ENCODE measurements around the gene KCTD18. TPM values are rescaled to one million over a fixed set of nuclear protein-coding genes. Genes with fewer than 3 reads are reported as not detected.

Gene KCTD18
- total and polyA plus RNA-seq, 10 of the 15 experiments (the other 5 are each of a cell fraction or from before 2014, with no cell fraction given) = 1.4 to 16.9 (median 12.5) TPM

DNA sequence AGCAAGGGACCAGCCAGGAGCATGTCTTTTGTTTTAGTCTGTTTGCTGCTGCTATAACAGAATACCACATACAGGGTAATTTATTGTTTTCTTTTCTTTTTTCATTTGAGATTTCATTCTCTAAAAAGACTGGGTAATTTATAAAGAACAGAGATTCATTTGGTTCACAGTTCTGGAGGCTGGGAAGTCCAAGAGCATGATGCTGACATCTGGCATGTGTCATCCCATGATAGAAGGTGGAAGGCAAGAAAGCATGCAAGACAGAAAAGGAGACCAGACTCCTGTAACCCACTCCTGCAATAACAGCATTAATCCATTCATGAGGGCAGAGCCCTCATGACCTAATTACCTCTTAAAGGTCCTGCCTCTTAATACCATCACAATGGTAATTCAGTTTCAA, 30.9 kb upstream of the KCTD18 start:
- peaks cover 4 to 8% of the 10 kb centered on the region in 2 experiments; a peak in 3 of 4 replicates for H3K36me3 ChIP-seq (ENCODE audit: control insufficient read depth in 2 of 2, insufficient read depth in 2 of 2, low read length in 1 of 2)
- H3K4me1 ChIP-seq (ENCODE audit: control insufficient read depth, insufficient read depth, low read length) = no peaks in the 10 kb centered on the region
- no peak overlapping the region for H2AFZ ChIP-seq (ENCODE audit: control insufficient read depth, low read depth, low read length)
- H3K79me2 ChIP-seq (ENCODE audit: control insufficient read depth, insufficient read depth, low read length) = no peaks in the 10 kb centered on the region
- no TSS peak for BruUV-seq (replicated peaks)
- SMC1A ChIA-PET (ENCODE audit: uncharacterized antibody, unreplicated experiment) = no interaction called here
- DNase-seq (ENCODE audit: low read depth, low spot score) = no peak
- RAD21 ChIA-PET (ENCODE audit: unreplicated experiment) = no interaction called here
- TF ChIP-seq, protein P1, sequence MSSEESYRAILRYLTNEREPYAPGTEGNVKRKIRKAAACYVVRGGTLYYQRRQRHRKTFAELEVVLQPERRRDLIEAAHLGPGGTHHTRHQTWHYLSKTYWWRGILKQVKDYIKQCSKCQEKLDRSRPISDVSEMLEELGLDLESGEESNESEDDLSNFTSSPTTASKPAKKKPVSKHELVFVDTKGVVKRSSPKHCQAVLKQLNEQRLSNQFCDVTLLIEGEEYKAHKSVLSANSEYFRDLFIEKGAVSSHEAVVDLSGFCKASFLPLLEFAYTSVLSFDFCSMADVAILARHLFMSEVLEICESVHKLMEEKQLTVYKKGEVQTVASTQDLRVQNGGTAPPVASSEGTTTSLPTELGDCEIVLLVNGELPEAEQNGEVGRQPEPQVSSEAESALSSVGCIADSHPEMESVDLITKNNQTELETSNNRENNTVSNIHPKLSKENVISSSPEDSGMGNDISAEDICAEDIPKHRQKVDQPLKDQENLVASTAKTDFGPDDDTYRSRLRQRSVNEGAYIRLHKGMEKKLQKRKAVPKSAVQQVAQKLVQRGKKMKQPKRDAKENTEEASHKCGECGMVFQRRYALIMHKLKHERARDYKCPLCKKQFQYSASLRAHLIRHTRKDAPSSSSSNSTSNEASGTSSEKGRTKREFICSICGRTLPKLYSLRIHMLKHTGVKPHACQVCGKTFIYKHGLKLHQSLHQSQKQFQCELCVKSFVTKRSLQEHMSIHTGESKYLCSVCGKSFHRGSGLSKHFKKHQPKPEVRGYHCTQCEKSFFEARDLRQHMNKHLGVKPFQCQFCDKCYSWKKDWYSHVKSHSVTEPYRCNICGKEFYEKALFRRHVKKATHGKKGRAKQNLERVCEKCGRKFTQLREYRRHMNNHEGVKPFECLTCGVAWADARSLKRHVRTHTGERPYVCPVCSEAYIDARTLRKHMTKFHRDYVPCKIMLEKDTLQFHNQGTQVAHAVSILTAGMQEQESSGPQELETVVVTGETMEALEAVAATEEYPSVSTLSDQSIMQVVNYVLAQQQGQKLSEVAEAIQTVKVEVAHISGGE (CRISPR knock-in tag; IDR thresholded peaks at IDR 0.05) = no peak
- TF ChIP-seq, protein P2, sequence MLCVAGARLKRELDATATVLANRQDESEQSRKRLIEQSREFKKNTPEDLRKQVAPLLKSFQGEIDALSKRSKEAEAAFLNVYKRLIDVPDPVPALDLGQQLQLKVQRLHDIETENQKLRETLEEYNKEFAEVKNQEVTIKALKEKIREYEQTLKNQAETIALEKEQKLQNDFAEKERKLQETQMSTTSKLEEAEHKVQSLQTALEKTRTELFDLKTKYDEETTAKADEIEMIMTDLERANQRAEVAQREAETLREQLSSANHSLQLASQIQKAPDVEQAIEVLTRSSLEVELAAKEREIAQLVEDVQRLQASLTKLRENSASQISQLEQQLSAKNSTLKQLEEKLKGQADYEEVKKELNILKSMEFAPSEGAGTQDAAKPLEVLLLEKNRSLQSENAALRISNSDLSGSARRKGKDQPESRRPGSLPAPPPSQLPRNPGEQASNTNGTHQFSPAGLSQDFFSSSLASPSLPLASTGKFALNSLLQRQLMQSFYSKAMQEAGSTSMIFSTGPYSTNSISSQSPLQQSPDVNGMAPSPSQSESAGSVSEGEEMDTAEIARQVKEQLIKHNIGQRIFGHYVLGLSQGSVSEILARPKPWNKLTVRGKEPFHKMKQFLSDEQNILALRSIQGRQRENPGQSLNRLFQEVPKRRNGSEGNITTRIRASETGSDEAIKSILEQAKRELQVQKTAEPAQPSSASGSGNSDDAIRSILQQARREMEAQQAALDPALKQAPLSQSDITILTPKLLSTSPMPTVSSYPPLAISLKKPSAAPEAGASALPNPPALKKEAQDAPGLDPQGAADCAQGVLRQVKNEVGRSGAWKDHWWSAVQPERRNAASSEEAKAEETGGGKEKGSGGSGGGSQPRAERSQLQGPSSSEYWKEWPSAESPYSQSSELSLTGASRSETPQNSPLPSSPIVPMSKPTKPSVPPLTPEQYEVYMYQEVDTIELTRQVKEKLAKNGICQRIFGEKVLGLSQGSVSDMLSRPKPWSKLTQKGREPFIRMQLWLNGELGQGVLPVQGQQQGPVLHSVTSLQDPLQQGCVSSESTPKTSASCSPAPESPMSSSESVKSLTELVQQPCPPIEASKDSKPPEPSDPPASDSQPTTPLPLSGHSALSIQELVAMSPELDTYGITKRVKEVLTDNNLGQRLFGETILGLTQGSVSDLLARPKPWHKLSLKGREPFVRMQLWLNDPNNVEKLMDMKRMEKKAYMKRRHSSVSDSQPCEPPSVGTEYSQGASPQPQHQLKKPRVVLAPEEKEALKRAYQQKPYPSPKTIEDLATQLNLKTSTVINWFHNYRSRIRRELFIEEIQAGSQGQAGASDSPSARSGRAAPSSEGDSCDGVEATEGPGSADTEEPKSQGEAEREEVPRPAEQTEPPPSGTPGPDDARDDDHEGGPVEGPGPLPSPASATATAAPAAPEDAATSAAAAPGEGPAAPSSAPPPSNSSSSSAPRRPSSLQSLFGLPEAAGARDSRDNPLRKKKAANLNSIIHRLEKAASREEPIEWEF (IDR thresholded peaks at IDR 0.05; ENCODE audit: insufficient replicate concordance, low read depth, low read length) = no peak
- TF ChIP-seq KAT2A (conservative IDR thresholded peaks at IDR 0.05; ENCODE audit: control insufficient read depth, low read depth, low read length) (no peak), SPI1 (IDR thresholded peaks at IDR 0.05; ENCODE audit: borderline replicate concordance, insufficient read depth, low read depth, low read length) (no peak), ZNF274 (IDR thresholded peaks at IDR 0.05; ENCODE audit: insufficient read depth, insufficient read length) (no peak), RAD21 (IDR thresholded peaks at IDR 0.05; ENCODE audit: insufficient read depth, low read depth, low read length) (no peak), POU2F2 (IDR thresholded peaks at IDR 0.05; ENCODE audit: borderline replicate concordance, low read depth, low read length) (no peak), SMAD5 (IDR thresholded peaks at IDR 0.05; ENCODE audit: low read depth) (no peak), NBN (IDR thresholded peaks at IDR 0.05) (no peak), SIX5 (IDR thresholded peaks at IDR 0.05; ENCODE audit: low read depth, low read length, severe bottlenecking) (no peak), YY1 (IDR thresholded peaks at IDR 0.05; ENCODE audit: low read depth, low read length) (no peak), STAT3 (IDR thresholded peaks at IDR 0.05; ENCODE audit: low read depth, low read length) (no peak)
- TF ChIP-seq, protein P3, sequence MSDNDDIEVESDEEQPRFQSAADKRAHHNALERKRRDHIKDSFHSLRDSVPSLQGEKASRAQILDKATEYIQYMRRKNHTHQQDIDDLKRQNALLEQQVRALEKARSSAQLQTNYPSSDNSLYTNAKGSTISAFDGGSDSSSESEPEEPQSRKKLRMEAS (IDR thresholded peaks at IDR 0.05; ENCODE audit: low read depth, low read length) = no peak
- TF ChIP-seq, protein P4, sequence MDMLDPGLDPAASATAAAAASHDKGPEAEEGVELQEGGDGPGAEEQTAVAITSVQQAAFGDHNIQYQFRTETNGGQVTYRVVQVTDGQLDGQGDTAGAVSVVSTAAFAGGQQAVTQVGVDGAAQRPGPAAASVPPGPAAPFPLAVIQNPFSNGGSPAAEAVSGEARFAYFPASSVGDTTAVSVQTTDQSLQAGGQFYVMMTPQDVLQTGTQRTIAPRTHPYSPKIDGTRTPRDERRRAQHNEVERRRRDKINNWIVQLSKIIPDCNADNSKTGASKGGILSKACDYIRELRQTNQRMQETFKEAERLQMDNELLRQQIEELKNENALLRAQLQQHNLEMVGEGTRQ (IDR thresholded peaks at IDR 0.05; ENCODE audit: borderline replicate concordance, low read depth, low read length) = no peak
- TF ChIP-seq, protein P5, sequence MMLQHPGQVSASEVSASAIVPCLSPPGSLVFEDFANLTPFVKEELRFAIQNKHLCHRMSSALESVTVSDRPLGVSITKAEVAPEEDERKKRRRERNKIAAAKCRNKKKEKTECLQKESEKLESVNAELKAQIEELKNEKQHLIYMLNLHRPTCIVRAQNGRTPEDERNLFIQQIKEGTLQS (IDR thresholded peaks at IDR 0.05; ENCODE audit: borderline replicate concordance, extremely low read depth, low read depth, low read length) = no peak
- ATAC-seq = no peak
- H3K27me3 ChIP-seq (replicated peaks in 1 of 2; ENCODE audit: control insufficient read depth in 2 of 2, insufficient read depth in 2 of 2, low read length in 1 of 2) = no peaks in the 10 kb centered on the region
- no peak overlapping the region for H3K27ac ChIP-seq (ENCODE audit: control insufficient read depth, insufficient read depth)
- CTCF ChIA-PET = no interaction called here
- POLR2A ChIA-PET = no interaction called here
- in situ Hi-C loops (cut with MboI) = no loop called here
- H3K9ac ChIP-seq (ENCODE audit: control insufficient read depth, insufficient read depth, low read length) = no peak overlapping the region
- intact Hi-C loops (cut with micrococcal nuclease; ENCODE audit: unreplicated experiment) = no loop called here
- H3K9me3 ChIP-seq (replicated peaks; ENCODE audit: control insufficient read depth, insufficient read depth, low read length) = peaks cover 2% of the 10 kb centered on the region; the same call in 1 of the 3 replicates
- no peak for FAIRE-seq
- no peak overlapping the region for H3K4me2 ChIP-seq (ENCODE audit: control insufficient read depth, insufficient read depth)
- H4K20me1 ChIP-seq (ENCODE audit: control insufficient read depth, insufficient read depth) = no peaks in the 10 kb centered on the region
- no peak overlapping the region for H3K4me3 ChIP-seq
